Jurkat, Clone E6-1 (cell line): ENCODE results near the gene BAD.

ENCODE experiments used
- DNase-seq: peaks from one replicate; pipeline ENCODE4 v3.0.0-alpha.2; 2011; ENCODE audit warnings: low read depth, low spot score
- H3K4me3 ChIP-seq: 2 replicates; pipeline ENCODE4 v1.5.1; 2011; ENCODE audit warnings: mild to moderate bottlenecking, low read length, control low read depth, moderate library complexity

Gene BAD

GRCh38 chr11:64240435-64241240, 43.8 kb downstream of the BAD start, which contains the start of gene FKBP2:
Gene FKBP2 (plus strand): TSS chr11:64241095. CDS start chr11:64242388, 1,293 bp downstream.
- H3K4me3 ChIP-seq: peak within 1 kb of the TSS; percentile 66
- DNase-seq: peak; percentile 92

GRCh38 chr11:64239662-64240434, 44.6 kb downstream of the BAD start:
- DNase-seq: no peak
- peak overlapping the region; percentile 66 for H3K4me3 ChIP-seq

- DNase-seq: no peak
- no peak overlapping the region for H3K4me3 ChIP-seq
Observed at GRCh38 chr11:64238999-64239398, 45.5 kb downstream of the BAD start.

- no peak for DNase-seq
- H3K4me3 ChIP-seq: no peak overlapping the region
Observed at GRCh38 chr11:64238076-64238475, 46.4 kb downstream of the BAD start.

GRCh38 chr11:64237484-64237951, 46.9 kb downstream of the BAD start:
- no peak overlapping the region for H3K4me3 ChIP-seq
- DNase-seq: no peak

GRCh38 chr11:64235437-64236161, 48.9 kb downstream of the BAD start:
- no peak for DNase-seq
- peak overlapping the region; percentile 60 for H3K4me3 ChIP-seq

- H3K4me3 ChIP-seq: peak overlapping the region; percentile 60
- DNase-seq: no peak
Observed at GRCh38 chr11:64234647-64235379, 49.7 kb downstream of the BAD start.

- DNase-seq: no peak
- H3K4me3 ChIP-seq: peak within 1 kb of the TSS; percentile 60
Observed at GRCh38 chr11:64233913-64234586, 50.4 kb downstream of the BAD start, which contains the start of gene VEGFB. Gene VEGFB (plus strand): TSS chr11:64234584. CDS start chr11:64234834, 250 bp downstream.

- DNase-seq: no peak
- no peak overlapping the region for H3K4me3 ChIP-seq
Observed at GRCh38 chr11:64232967-64233315, 51.5 kb downstream of the BAD start.

GRCh38 chr11:64232182-64232966, 52.1 kb downstream of the BAD start:
- DNase-seq: no peak
- no peak overlapping the region for H3K4me3 ChIP-seq

GRCh38 chr11:64231546-64231945, 52.9 kb downstream of the BAD start:
- no peak for DNase-seq
- no peak overlapping the region for H3K4me3 ChIP-seq

- DNase-seq: no peak
- H3K4me3 ChIP-seq: peak overlapping the region; percentile 60
Observed at GRCh38 chr11:64230985-64231365, 53.5 kb downstream of the BAD start.

- peak within 1 kb of the TSS; percentile 60 for H3K4me3 ChIP-seq
- peak; percentile 78 for DNase-seq
Observed at GRCh38 chr11:64230171-64230984, 54.1 kb downstream of the BAD start, which contains the start of gene DNAJC4. Gene DNAJC4 (plus strand): TSS chr11:64230548. CDS start chr11:64230855, 307 bp downstream.

- H3K4me3 ChIP-seq: peak overlapping the region; percentile 60
- no peak for DNase-seq
Observed at GRCh38 chr11:64229744-64230170, 54.7 kb downstream of the BAD start.

GRCh38 chr11:64229090-64229743, 55.2 kb downstream of the BAD start:
- DNase-seq: no peak
- H3K4me3 ChIP-seq: no peak overlapping the region

GRCh38 chr11:64227405-64227956, 57.0 kb downstream of the BAD start:
- H3K4me3 ChIP-seq: peak overlapping the region; percentile 91
- no peak for DNase-seq
